Measurements from ENCODE around the gene LSP1.
"Not testable (repeated sequence)": the region's sequence is repeated elsewhere in the genome, so short reads cannot be mapped to it uniquely, and the experiment has no call there.

The LSP1 gene, protein sequence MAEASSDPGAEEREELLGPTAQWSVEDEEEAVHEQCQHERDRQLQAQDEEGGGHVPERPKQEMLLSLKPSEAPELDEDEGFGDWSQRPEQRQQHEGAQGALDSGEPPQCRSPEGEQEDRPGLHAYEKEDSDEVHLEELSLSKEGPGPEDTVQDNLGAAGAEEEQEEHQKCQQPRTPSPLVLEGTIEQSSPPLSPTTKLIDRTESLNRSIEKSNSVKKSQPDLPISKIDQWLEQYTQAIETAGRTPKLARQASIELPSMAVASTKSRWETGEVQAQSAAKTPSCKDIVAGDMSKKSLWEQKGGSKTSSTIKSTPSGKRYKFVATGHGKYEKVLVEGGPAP

DNA sequence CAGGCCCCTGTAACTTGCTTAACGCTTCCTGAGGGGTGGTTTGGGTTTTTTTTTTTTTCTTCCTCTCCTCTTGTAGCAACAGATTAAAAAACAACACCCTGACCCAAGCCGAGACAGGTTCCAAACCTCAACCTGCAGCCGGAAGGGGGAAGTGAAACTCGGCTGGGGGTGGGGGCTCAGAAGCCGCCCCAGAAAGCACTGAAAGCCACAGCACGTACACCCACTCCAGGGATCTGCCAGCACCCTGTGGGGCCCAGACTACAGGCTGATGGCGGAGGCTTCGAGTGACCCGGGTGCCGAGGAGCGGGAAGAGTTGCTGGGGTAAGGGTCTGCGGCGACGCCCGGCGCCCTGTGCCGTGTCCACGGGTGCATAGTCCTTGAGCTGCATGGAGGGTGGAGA is at the start of gene LSP1:
Gene LSP1 (plus strand): TSS at position 208 of the 400 bp plus-strand sequence. CDS start 61 bp downstream, at position 269.
- no peak for DNase-seq (ENCODE audit: low read depth, low spot score)
- in situ Hi-C loops (cut with HindIII; ENCODE audit: low sequenced_read_pairs), result no loop called here
- TF ChIP-seq, protein P1, sequence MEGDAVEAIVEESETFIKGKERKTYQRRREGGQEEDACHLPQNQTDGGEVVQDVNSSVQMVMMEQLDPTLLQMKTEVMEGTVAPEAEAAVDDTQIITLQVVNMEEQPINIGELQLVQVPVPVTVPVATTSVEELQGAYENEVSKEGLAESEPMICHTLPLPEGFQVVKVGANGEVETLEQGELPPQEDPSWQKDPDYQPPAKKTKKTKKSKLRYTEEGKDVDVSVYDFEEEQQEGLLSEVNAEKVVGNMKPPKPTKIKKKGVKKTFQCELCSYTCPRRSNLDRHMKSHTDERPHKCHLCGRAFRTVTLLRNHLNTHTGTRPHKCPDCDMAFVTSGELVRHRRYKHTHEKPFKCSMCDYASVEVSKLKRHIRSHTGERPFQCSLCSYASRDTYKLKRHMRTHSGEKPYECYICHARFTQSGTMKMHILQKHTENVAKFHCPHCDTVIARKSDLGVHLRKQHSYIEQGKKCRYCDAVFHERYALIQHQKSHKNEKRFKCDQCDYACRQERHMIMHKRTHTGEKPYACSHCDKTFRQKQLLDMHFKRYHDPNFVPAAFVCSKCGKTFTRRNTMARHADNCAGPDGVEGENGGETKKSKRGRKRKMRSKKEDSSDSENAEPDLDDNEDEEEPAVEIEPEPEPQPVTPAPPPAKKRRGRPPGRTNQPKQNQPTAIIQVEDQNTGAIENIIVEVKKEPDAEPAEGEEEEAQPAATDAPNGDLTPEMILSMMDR (IDR thresholded peaks at IDR 0.05; ENCODE audit: low read depth, low read length), result no peak
- H3K4me3 ChIP-seq (ENCODE audit: low read depth, low read length), result no peak within 1 kb of the TSS

DNA sequence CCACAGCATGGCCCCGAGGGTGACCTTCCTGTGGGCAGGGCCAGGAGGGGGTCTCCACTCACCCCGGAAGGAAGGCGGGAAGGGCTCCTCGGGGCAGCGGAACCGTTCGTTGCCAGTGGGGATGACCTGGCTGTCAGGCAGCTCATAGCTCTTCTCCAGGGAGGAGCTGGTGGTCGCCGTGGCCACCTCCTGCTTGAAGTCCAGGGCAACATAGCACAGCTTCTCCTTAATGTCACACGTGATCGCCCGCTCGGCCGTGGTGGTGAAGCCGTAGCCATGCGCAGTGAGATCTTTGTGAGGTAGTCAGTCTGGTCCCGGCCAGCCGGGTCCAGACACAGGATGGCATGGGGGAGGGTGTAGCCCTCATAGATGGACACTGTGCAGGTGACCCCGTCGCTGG is 49.6 kb upstream of the LSP1 start:
- TF ChIP-seq, protein P1 (IDR thresholded peaks at IDR 0.05; ENCODE audit: low read depth, low read length), result no peak
- no peak for DNase-seq (ENCODE audit: low read depth, low spot score)
- in situ Hi-C loops (cut with HindIII; ENCODE audit: low sequenced_read_pairs), result no loop called here
- H3K4me3 ChIP-seq (ENCODE audit: low read depth, low read length), result no peak overlapping the region

- DNase-seq (ENCODE audit: low read depth, low spot score); H3K4me3 ChIP-seq (ENCODE audit: low read depth, low read length); in situ Hi-C loops (cut with HindIII; ENCODE audit: low sequenced_read_pairs): not testable (repeated sequence)
Observed at GRCh38 chr11:1803835-1804519, 48.9 kb upstream of the LSP1 start.

GRCh38 chr11:1805525-1805924 is 47.4 kb upstream of the LSP1 start:
- no peak for DNase-seq (ENCODE audit: low read depth, low spot score)
- TF ChIP-seq, protein P1 (IDR thresholded peaks at IDR 0.05; ENCODE audit: low read depth, low read length), result no peak
- in situ Hi-C loops (cut with HindIII; ENCODE audit: low sequenced_read_pairs), result no loop called here
- H3K4me3 ChIP-seq (ENCODE audit: low read depth, low read length), result no peak overlapping the region

GRCh38 chr11:1807264-1807995 is 45.5 kb upstream of the LSP1 start:
- DNase-seq (ENCODE audit: low read depth, low spot score), result no peak

DNA sequence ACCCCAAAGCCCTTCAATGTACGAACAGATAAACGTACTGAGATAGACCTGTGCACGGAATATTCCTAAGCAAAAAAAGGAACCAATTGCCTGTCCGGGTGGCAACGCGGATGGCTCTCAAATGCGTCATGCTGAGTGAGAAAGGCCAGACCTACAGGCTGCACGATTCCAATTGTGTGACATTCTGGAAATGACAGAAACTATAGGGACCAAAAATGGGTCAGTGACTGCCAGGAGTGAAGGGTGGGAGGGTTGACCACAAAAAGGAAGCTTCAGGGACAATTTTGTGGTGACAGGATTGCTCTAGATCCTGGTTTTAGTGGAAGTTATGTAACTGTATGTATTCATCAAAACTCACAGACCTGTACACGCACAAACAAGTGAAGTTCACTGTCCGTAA is 42.1 kb upstream of the LSP1 start:
- no peak for DNase-seq (ENCODE audit: low read depth, low spot score)
- in situ Hi-C loops (cut with HindIII; ENCODE audit: low sequenced_read_pairs), result no loop called here

More at GRCh38 chr11:1807264-1807995, 45.5 kb upstream of the LSP1 start:
- in situ Hi-C loops (cut with HindIII; ENCODE audit: low sequenced_read_pairs), result no loop called here
- TF ChIP-seq, protein P1 (IDR thresholded peaks at IDR 0.05; ENCODE audit: low read depth, low read length), result no peak
- H3K4me3 ChIP-seq (ENCODE audit: low read depth, low read length), result no peak overlapping the region

More for the DNA sequence above, 42.1 kb upstream of the LSP1 start:
- TF ChIP-seq, protein P1 (IDR thresholded peaks at IDR 0.05; ENCODE audit: low read depth, low read length), result no peak
- no peak overlapping the region for H3K4me3 ChIP-seq (ENCODE audit: low read depth, low read length)

Measured in astrocyte of the spinal cord (primary cell).